Measurements from ENCODE around the gene LYST.

LYST gene

GRCh38 chr1:235885655-235886262, 19.1 kb upstream of the LYST start:
- in situ Hi-C loops (cut with HindIII; ENCODE audit: low sequenced_read_pairs) = no loop called here

GRCh38 chr1:235883261-235883927, 16.7 kb upstream of the LYST start:
- in situ Hi-C loops (cut with HindIII; ENCODE audit: low sequenced_read_pairs) = no loop called here

- in situ Hi-C loops (cut with HindIII; ENCODE audit: low sequenced_read_pairs) = no loop called here
These were observed 16.1 kb upstream of the LYST start for GRCh38 chr1:235882816-235883215.

- in situ Hi-C loops (cut with HindIII; ENCODE audit: low sequenced_read_pairs) = no loop called here
These were observed 15.4 kb upstream of the LYST start for GRCh38 chr1:235881930-235882700.

GRCh38 chr1:235878082-235878811, 11.5 kb upstream of the LYST start:
- in situ Hi-C loops (cut with HindIII; ENCODE audit: low sequenced_read_pairs) = no loop called here

- in situ Hi-C loops (cut with HindIII; ENCODE audit: low sequenced_read_pairs) = no loop called here
These were observed 9.7 kb upstream of the LYST start for GRCh38 chr1:235876402-235876841.

GRCh38 chr1:235875036-235875597, 8.4 kb upstream of the LYST start:
- in situ Hi-C loops (cut with HindIII; ENCODE audit: low sequenced_read_pairs) = no loop called here

GRCh38 chr1:235874261-235874660, 7.6 kb upstream of the LYST start:
- in situ Hi-C loops (cut with HindIII; ENCODE audit: low sequenced_read_pairs) = no loop called here

- in situ Hi-C loops (cut with HindIII; ENCODE audit: low sequenced_read_pairs) = no loop called here
These were observed 6.9 kb upstream of the LYST start for GRCh38 chr1:235873571-235873970.

- in situ Hi-C loops (cut with HindIII; ENCODE audit: low sequenced_read_pairs) = no loop called here
These were observed 6.3 kb upstream of the LYST start for GRCh38 chr1:235873045-235873444.

GRCh38 chr1:235872270-235872669, 5.6 kb upstream of the LYST start:
- in situ Hi-C loops (cut with HindIII; ENCODE audit: low sequenced_read_pairs) = no loop called here

- in situ Hi-C loops (cut with HindIII; ENCODE audit: low sequenced_read_pairs) = no loop called here
These were observed 1.3 kb upstream of the LYST start for GRCh38 chr1:235867903-235868469.

GRCh38 chr1:235866913-235867845, 473 bp upstream of the LYST start:
- in situ Hi-C loops (cut with HindIII; ENCODE audit: low sequenced_read_pairs) = no loop called here

GRCh38 chr1:235865565-235866204, 1.0 kb downstream of the LYST start:
- in situ Hi-C loops (cut with HindIII; ENCODE audit: low sequenced_read_pairs) = no loop called here

- in situ Hi-C loops (cut with HindIII; ENCODE audit: low sequenced_read_pairs) = no loop called here
These were observed 1.7 kb downstream of the LYST start for GRCh38 chr1:235864931-235865525.

- in situ Hi-C loops (cut with HindIII; ENCODE audit: low sequenced_read_pairs) = no loop called here
These were observed 2.2 kb downstream of the LYST start for GRCh38 chr1:235864469-235864868.

GRCh38 chr1:235863699-235864093, 3.0 kb downstream of the LYST start:
- in situ Hi-C loops (cut with HindIII; ENCODE audit: low sequenced_read_pairs) = no loop called here

GRCh38 chr1:235861857-235862256, 4.8 kb downstream of the LYST start:
- in situ Hi-C loops (cut with HindIII; ENCODE audit: low sequenced_read_pairs) = no loop called here

GRCh38 chr1:235860829-235861228, 5.9 kb downstream of the LYST start:
- in situ Hi-C loops (cut with HindIII; ENCODE audit: low sequenced_read_pairs) = no loop called here
